Astrocyte of the spinal cord (primary cell): ENCODE data around the gene TEAD3.

Experiments used
- DNase-seq: peaks from one replicate; pipeline ENCODE4 v3.0.0; 2011; ENCODE audit warnings: low read depth, low spot score
- H3K4me3 ChIP-seq: 2 replicates; pipeline ENCODE4 v1.5.1; 2011; ENCODE audit warnings: low read depth, mild to moderate bottlenecking, low read length, moderate library complexity
- CTCF ChIP-seq: IDR thresholded peaks from 2 replicates; pipeline ENCODE4 v1.5.1; 2012; ENCODE audit warnings: low read depth, mild to moderate bottlenecking, low read length, inconsistent platforms
- in situ Hi-C: cut with HindIII; loops from 2 replicates; pipeline ENCODE4 v1.10.0; 2017; ENCODE audit warnings: low sequenced_read_pairs

TEAD3 gene

GRCh38 chr6:35461270-35461669 lies 35.6 kb downstream of the TEAD3 start:
- H3K4me3 ChIP-seq = no peak overlapping the region
- DNase-seq = no peak
- in situ Hi-C loops = no loop called here
- TF ChIP-seq CTCF = no peak

- no peak for TF ChIP-seq CTCF
- DNase-seq = no peak
- in situ Hi-C loops = no loop called here
- no peak overlapping the region for H3K4me3 ChIP-seq
These were observed 39.0 kb downstream of the TEAD3 start for GRCh38 chr6:35457907-35458306.

- in situ Hi-C loops = no loop called here
- no peak for DNase-seq
- TF ChIP-seq CTCF = no peak
- H3K4me3 ChIP-seq = no peak overlapping the region
These were observed 42.3 kb downstream of the TEAD3 start for GRCh38 chr6:35454391-35455110.

GRCh38 chr6:35453236-35453635 lies 43.6 kb downstream of the TEAD3 start:
- DNase-seq = no peak
- no peak for TF ChIP-seq CTCF
- in situ Hi-C loops = no loop called here
- peak overlapping the region; percentile 44 for H3K4me3 ChIP-seq

- TF ChIP-seq CTCF = no peak
- peak within 1 kb of the TSS; percentile 44 for H3K4me3 ChIP-seq
- in situ Hi-C loops = no loop called here
- DNase-seq = peak; percentile 93
These were observed 44.4 kb downstream of the TEAD3 start, which contains the start of gene FANCE for GRCh38 chr6:35452183-35453090. FANCE (plus strand) TSS chr6:35452338; CDS start chr6:35452546, 208 bp downstream.

- TF ChIP-seq CTCF = no peak
These were observed 45.3 kb downstream of the TEAD3 start for GRCh38 chr6:35451354-35452182.

More at GRCh38 chr6:35451354-35452182, 45.3 kb downstream of the TEAD3 start:
- H3K4me3 ChIP-seq = peak overlapping the region; percentile 44
- DNase-seq = no peak
- in situ Hi-C loops = no loop called here
